SJCRH30 (cell line): ENCODE measurements around the gene VSIG10L2. TPM values are rescaled to one million over a fixed set of nuclear protein-coding genes. Genes with fewer than 3 reads are reported as not detected.
A peak's percentile ranks its signal among the peaks of the same experiment; 100 is the strongest.

Source experiments
- DNase-seq, 2 experiments: peaks; one replicate each; pipeline ENCODE4 v3.0.0-alpha.2; 2015 to 2020
- H3K27ac ChIP-seq: fragments of 250-450 bp; sonication (Bioruptor Pico); 2 replicates; pipeline ENCODE4 v1.5.1; 2020; ENCODE audit warnings: mild to moderate bottlenecking, moderate library complexity
- H3K27me3 ChIP-seq: fragments of 250-450 bp; sonication (Bioruptor Pico); 2 replicates; pipeline ENCODE4 v1.5.1; 2020; ENCODE audit warnings: mild to moderate bottlenecking, moderate library complexity
- H3K36me3 ChIP-seq: fragments of 250-450 bp; sonication (Bioruptor Pico); 2 replicates; pipeline ENCODE4 v1.5.1; 2020; ENCODE audit warnings: mild to moderate bottlenecking, moderate library complexity
- H3K4me1 ChIP-seq: fragments of 250-450 bp; sonication (Bioruptor Pico); 2 replicates; pipeline ENCODE4 v1.5.1; 2020; ENCODE audit warnings: mild to moderate bottlenecking, moderate library complexity
- H3K4me3 ChIP-seq: fragments of 250-450 bp; sonication (Bioruptor Pico); 2 replicates; pipeline ENCODE4 v1.5.1; 2020; ENCODE audit warnings: mild to moderate bottlenecking, moderate library complexity
- H3K9me3 ChIP-seq: fragments of 250-450 bp; sonication (Bioruptor Pico); replicated peaks from 2 replicates; pipeline ENCODE4 v1.5.1; 2020; ENCODE audit warnings: mild to moderate bottlenecking, moderate library complexity
- total RNA-seq: library from RNA; depleted of rRNA; stranded (reverse); fragments of >200 nt; shearing (Covaris generic); gene quantifications from 2 replicates; pipeline ENCODE4 v1.2.3, GENCODE V29; 2014

The VSIG10L2 gene
- total RNA-seq, 1 experiment from 2014 or later: 0.02 TPM

- H3K27ac ChIP-seq: 0 out of 2 replicates have a peak overlapping the region, but pooled peaks have one; percentile 15
- peak overlapping the region; percentile 44 for H3K4me3 ChIP-seq
- H3K9me3 ChIP-seq: no peaks in the 10 kb centered on the region
- H3K36me3 ChIP-seq: no peaks in the 10 kb centered on the region
- no peaks in the 10 kb centered on the region for H3K4me1 ChIP-seq
- no peaks in the 10 kb centered on the region for H3K27me3 ChIP-seq
- DNase-seq: peak; percentile 21 to 34
Measured at GRCh38 chr11:125935618-125936199, 10.1 kb upstream of the VSIG10L2 start.

GRCh38 chr11:125938418-125938817 is 7.4 kb upstream of the VSIG10L2 start:
- Histone ChIP-seq H3K4me1 (peaks cover 14% of the 10 kb centered on the region), H3K27ac (no peak overlapping the region), H3K27me3 (no peaks in the 10 kb centered on the region), H3K4me3 (no peak overlapping the region), H3K36me3 (no peaks in the 10 kb centered on the region), H3K9me3 (no peaks in the 10 kb centered on the region)
- no peak for DNase-seq

DNA sequence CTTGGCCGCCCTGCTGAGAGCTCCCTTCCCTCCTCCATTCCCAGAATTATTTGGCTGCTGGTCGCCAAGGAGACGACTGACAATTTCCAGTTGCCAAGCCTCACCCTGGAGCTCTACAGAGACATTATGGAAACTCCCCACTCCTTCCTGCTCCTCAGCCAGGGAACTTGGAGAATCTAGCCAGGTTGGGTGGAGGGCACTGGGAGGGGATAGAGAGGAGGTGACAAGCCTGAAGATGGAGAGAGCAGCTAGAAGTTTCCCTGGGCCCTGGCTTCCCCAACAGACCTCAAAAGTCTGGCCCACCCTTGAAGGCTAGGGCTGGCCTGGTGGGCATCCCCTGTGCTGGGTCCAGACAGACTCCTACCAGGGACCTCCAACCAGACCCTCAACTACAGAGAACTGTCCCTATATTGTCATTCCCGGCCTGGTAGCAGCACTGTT is 6.7 kb upstream of the VSIG10L2 start:
- H3K27ac ChIP-seq: no peak overlapping the region
- no peaks in the 10 kb centered on the region for H3K27me3 ChIP-seq
- H3K4me3 ChIP-seq: no peak overlapping the region
- peaks cover 14% of the 10 kb centered on the region for H3K4me1 ChIP-seq
- no peaks in the 10 kb centered on the region for H3K9me3 ChIP-seq
- DNase-seq: no peak
- H3K36me3 ChIP-seq: no peaks in the 10 kb centered on the region

GRCh38 chr11:125940145-125940544 is 5.7 kb upstream of the VSIG10L2 start:
- no peaks in the 10 kb centered on the region for H3K36me3 ChIP-seq
- H3K27me3 ChIP-seq: no peaks in the 10 kb centered on the region
- H3K4me3 ChIP-seq: no peak overlapping the region
- H3K9me3 ChIP-seq: no peaks in the 10 kb centered on the region
- H3K4me1 ChIP-seq: peaks cover 14% of the 10 kb centered on the region
- no peak for DNase-seq
- H3K27ac ChIP-seq: no peak overlapping the region

DNA sequence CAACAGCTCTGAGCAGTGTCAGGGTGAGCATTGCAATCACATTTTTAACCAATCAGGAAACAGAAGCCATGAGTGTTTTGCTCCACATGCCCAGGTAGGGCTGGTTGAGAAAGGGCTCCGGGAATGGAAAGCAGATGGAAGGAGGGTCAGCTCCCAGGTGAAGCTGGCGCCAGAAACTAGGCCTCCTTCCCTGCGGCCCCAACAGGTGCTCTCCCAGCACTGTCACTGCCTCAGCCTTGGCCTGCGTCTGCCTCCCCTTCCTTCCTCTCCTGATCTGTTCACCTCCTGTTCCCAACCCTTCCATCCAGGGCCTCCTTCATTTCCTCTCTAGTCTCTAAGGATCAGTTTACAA is 4.6 kb upstream of the VSIG10L2 start:
- Histone ChIP-seq H3K27ac (peak overlapping the region; percentile 90), H3K27me3 (no peaks in the 10 kb centered on the region), H3K36me3 (no peaks in the 10 kb centered on the region), H3K9me3 (no peaks in the 10 kb centered on the region), H3K4me1 (peaks cover 14% of the 10 kb centered on the region), H3K4me3 (peak overlapping the region; percentile 32)
- no peak for DNase-seq

GRCh38 chr11:125941619-125942611 is 3.9 kb upstream of the VSIG10L2 start:
- Histone ChIP-seq H3K27me3 (no peaks in the 10 kb centered on the region), H3K27ac (peak overlapping the region; percentile 90), H3K4me3 (peak overlapping the region; percentile 32), H3K36me3 (no peaks in the 10 kb centered on the region), H3K4me1 (peaks cover 14% of the 10 kb centered on the region), H3K9me3 (no peaks in the 10 kb centered on the region)
- peak; percentile 83 to 89 for DNase-seq

DNA sequence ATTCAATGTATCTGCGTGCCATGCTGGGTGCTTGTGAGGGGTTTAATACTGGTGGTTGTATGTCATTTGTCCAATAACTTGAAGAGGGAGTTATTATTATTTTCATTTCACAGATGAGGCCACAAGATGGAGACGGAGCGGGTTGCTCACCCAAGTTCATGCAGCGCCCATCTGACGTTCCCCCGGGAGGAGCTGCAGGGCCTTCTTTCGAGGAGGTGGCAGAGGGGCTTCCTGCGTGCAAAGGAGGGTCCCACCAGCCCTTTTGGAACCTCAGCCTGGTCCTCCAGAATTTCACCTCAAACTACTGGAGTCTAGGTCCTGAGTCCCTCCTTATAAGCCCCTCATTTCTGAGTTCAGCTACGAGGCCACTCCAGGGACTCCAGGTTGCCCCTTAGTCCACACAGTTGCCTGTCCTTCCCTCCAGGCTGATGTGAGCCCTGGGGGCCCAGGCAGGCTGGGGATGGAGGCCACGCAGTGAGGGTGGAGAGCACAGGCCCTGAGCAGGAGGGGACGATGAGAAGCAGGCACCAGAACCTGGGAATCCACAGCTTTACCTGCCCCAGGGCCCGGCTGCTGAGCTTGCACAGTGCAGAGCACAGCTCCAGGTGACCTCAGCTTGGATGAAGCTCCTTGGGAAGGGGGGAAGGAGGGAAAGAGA is 2.9 kb upstream of the VSIG10L2 start:
- DNase-seq: no peak
- no peaks in the 10 kb centered on the region for H3K27me3 ChIP-seq
- H3K27ac ChIP-seq: peak overlapping the region; percentile 90; the same call in 1 of the 2 replicates
- no peaks in the 10 kb centered on the region for H3K36me3 ChIP-seq
- H3K4me1 ChIP-seq: peaks cover 14% of the 10 kb centered on the region
- H3K4me3 ChIP-seq: no peak overlapping the region; the same call in 1 of the 2 replicates
- no peaks in the 10 kb centered on the region for H3K9me3 ChIP-seq

- DNase-seq: no peak
- H3K27ac ChIP-seq: no peak overlapping the region
- no peaks in the 10 kb centered on the region for H3K27me3 ChIP-seq
- peaks cover 14% of the 10 kb centered on the region for H3K4me1 ChIP-seq
- no peaks in the 10 kb centered on the region for H3K9me3 ChIP-seq
- H3K4me3 ChIP-seq: no peak overlapping the region
- no peaks in the 10 kb centered on the region for H3K36me3 ChIP-seq
Measured at GRCh38 chr11:125943661-125944349, 2.0 kb upstream of the VSIG10L2 start.

GRCh38 chr11:125944350-125945010 is 1.4 kb upstream of the VSIG10L2 start:
- Histone ChIP-seq H3K4me1 (peaks cover 14% of the 10 kb centered on the region), H3K36me3 (no peaks in the 10 kb centered on the region)
- DNase-seq: no peak

GRCh38 chr11:125945011-125945796 is 640 bp upstream of the VSIG10L2 start:
- DNase-seq: no peak
- no peak overlapping the region for H3K27ac ChIP-seq
- H3K4me3 ChIP-seq: no peak overlapping the region
- H3K4me1 ChIP-seq: peaks cover 14% of the 10 kb centered on the region
- H3K36me3 ChIP-seq: no peaks in the 10 kb centered on the region
- no peaks in the 10 kb centered on the region for H3K27me3 ChIP-seq
- no peaks in the 10 kb centered on the region for H3K9me3 ChIP-seq

More at GRCh38 chr11:125944350-125945010, 1.4 kb upstream of the VSIG10L2 start:
- Histone ChIP-seq H3K4me3 (no peak overlapping the region), H3K27ac (no peak overlapping the region), H3K27me3 (no peaks in the 10 kb centered on the region), H3K9me3 (no peaks in the 10 kb centered on the region)

DNA sequence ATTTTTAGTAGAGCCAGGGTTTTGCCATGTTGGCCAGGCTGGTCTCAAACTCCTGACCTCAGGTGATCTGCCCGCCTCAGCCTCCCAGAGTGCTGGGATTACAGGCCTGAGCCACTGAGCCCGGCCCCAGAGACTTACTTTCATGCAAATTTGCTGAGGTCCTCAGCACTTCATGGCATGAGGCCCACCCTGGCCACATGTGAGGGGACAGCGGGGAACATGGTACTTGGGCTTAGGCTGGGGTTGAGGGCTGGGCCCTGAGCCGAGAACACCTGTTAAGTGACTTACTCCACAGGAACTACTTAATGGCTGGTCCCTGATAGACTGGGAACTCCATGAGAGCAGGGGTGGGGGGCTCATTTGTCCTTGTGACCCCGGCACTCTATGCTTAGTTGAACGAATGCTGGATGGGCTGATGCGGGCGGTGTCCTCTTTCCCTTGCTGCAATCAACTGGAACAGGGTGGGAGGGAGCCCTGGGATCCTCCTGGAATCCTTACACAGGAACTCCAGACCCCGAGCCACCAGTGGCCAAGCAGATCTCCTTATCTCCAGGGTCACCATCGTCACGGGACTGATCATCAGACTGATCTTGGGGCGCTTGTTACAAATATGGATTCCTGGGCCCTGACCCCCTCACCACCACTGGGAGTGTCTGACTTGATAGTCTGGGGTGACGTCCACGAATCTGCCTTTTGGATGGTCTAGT is 1.0 kb downstream of the VSIG10L2 start:
- Histone ChIP-seq H3K9me3 (no peaks in the 10 kb centered on the region), H3K4me3 (no peak overlapping the region), H3K4me1 (peaks cover 8% of the 10 kb centered on the region; the same call in 1 of the 2 replicates), H3K27ac (no peak overlapping the region), H3K36me3 (no peaks in the 10 kb centered on the region), H3K27me3 (no peaks in the 10 kb centered on the region)
- no peak for DNase-seq

DNA sequence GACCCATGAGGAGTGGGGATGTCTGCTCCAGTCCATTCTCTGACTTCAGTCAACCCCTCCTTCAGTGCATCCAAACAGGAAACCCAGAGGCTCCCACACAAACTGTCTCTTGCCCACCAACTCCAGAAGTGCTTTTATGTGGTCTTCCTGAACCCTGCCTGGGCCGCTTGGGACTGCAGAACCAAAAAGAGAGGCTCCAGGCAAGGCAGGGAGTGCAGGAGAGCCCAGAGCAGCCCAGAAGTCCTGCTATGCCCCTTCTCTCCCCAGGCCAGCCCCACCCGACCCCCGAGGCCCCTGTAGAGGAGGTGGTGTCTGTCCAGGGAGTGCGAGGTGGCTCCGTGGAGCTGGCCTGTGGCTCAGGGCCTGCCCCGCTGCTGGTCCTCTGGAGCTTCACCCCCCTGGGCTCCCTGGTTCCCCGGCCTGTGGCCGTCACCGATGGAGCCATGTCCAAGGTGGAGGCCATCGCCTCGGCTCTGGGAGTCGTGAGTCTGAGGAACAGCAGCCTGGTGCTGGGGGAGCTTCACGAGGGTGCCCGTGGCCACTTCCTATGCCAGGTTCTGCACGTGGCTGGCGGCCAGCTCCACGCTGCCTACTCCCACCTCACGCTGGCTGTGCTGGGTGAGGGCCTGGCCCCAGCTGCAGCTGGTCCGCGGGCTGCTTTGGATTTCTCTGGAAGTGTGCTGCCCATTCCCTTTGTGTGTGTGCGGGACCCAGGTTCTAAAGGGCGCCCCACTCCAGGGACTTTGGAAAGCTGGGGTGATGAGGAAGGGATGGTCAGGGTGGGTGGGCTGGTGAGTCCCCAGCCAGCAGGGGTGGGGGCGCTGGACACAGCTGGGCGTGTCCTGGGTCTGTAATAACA is 1.8 kb downstream of the VSIG10L2 start:
- Histone ChIP-seq H3K27ac (no peak overlapping the region), H3K4me3 (no peak overlapping the region), H3K27me3 (no peaks in the 10 kb centered on the region), H3K36me3 (no peaks in the 10 kb centered on the region), H3K4me1 (peaks cover 7% of the 10 kb centered on the region; the same call in 1 of the 2 replicates), H3K9me3 (no peaks in the 10 kb centered on the region)
- no peak for DNase-seq
